NCI-H128 (cell line): ENCODE results near the gene B2M.
"Not testable (repeated sequence)": the region's sequence is repeated elsewhere in the genome, so short reads cannot be mapped to it uniquely, and the experiment has no call there.

Experiments used
- DNase-seq: peaks from one replicate; lab custom pipeline; 2025; ENCODE audit not compliant: unreplicated experiment; lab: John Stamatoyannopoulos, UW

Gene B2M

DNA sequence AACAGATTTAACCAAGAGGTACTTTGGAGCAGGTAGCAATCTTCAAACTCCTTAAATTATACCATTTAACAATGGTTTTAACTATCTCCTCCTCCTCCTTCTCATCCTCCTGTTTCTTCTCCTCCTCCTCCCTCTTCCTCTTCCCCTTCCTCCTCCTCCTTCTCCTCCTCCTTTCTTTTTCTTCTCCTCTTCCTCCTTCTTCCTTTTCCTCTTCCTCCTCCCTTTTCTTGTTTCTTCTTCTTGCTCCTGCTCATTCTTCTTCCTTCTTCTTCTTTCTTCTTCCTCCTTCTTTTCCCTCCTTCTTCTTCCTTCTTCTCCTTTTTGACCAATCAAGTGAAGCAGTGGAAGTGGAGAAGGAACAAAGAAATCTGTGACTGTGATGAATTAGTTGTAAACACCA lies 14.3 kb upstream of the B2M start:
- no peak for DNase-seq

- DNase-seq: no peak
These were observed 12.7 kb upstream of the B2M start for GRCh38 chr15:44698641-44699040.

- DNase-seq: not testable (repeated sequence)
These were observed 10.6 kb upstream of the B2M start for GRCh38 chr15:44700676-44701075.

GRCh38 chr15:44705986-44706385 lies 5.3 kb upstream of the B2M start:
- no peak for DNase-seq

DNA sequence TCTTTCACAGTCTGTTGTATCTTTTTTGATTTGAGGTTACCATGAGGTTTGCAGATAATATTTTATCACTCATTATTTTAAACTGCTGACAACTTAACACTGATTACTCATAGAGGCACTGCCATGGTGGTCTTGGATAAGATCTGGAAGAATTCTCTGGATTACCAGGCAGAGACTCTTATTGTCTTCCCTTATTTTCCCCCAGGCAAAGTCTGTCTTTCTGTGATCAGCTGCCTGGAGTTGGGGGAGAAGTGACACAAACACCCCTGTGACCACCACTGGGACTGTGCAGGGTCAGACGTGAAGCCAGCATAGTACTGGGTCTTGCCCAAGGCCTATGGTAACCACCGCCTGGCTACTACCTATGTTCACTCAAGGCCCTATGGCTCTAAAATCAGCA lies 4.9 kb upstream of the B2M start:
- no peak for DNase-seq

DNA sequence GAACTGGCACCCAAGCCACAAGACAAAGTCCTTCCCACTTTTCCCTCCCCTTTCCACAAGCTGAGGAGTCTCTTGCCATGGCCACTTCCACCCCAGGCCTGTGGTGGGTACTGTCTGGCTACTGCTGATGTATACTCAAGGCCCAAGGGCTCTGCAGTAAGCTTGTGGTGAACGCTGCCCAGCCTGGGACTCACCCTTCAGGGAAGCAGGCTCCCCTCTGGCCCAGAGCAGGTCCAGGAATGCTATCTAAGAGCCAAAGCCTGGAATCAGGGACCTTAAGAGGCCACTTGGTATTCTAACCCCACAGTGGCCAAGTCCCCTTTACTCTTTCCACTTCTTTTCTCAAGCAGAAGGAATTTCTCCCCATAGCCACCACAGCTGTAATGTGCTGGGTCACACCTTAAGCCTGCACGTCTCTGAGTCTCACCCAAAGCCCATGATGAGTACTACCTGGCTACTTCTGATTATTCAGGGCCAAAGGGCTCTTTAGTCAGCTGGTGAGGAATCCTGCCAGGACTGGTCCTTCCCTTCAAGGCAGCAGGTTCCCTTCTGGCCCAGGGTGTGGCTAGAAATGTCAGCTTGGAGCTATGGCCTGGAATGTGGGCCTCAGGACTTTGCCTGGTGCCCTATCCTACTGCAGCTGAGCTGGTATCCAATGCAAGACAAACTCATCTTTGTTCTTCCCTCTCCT lies 4.2 kb upstream of the B2M start:
- no peak for DNase-seq

DNA sequence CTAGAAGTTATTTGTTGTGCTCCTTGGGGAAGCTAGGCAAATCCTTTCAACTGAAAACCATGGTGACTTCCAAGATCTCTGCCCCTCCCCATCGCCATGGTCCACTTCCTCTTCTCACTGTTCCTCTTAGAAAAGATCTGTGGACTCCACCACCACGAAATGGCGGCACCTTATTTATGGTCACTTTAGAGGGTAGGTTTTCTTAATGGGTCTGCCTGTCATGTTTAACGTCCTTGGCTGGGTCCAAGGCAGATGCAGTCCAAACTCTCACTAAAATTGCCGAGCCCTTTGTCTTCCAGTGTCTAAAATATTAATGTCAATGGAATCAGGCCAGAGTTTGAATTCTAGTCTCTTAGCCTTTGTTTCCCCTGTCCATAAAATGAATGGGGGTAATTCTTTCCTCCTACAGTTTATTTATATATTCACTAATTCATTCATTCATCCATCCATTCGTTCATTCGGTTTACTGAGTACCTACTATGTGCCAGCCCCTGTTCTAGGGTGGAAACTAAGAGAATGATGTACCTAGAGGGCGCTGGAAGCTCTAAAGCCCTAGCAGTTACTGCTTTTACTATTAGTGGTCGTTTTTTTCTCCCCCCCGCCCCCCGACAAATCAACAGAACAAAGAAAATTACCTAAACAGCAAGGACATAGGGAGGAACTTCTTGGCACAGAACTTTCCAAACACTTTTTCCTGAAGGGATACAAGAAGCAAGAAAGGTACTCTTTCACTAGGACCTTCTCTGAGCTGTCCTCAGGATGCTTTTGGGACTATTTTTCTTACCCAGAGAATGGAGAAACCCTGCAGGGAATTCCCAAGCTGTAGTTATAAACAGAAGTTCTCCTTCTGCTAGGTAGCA lies 851 bp upstream of the B2M start:
- no peak for DNase-seq

DNA sequence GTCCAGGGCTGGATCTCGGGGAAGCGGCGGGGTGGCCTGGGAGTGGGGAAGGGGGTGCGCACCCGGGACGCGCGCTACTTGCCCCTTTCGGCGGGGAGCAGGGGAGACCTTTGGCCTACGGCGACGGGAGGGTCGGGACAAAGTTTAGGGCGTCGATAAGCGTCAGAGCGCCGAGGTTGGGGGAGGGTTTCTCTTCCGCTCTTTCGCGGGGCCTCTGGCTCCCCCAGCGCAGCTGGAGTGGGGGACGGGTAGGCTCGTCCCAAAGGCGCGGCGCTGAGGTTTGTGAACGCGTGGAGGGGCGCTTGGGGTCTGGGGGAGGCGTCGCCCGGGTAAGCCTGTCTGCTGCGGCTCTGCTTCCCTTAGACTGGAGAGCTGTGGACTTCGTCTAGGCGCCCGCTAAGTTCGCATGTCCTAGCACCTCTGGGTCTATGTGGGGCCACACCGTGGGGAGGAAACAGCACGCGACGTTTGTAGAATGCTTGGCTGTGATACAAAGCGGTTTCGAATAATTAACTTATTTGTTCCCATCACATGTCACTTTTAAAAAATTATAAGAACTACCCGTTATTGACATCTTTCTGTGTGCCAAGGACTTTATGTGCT lies 527 bp downstream of the B2M start:
- DNase-seq: no peak

DNA sequence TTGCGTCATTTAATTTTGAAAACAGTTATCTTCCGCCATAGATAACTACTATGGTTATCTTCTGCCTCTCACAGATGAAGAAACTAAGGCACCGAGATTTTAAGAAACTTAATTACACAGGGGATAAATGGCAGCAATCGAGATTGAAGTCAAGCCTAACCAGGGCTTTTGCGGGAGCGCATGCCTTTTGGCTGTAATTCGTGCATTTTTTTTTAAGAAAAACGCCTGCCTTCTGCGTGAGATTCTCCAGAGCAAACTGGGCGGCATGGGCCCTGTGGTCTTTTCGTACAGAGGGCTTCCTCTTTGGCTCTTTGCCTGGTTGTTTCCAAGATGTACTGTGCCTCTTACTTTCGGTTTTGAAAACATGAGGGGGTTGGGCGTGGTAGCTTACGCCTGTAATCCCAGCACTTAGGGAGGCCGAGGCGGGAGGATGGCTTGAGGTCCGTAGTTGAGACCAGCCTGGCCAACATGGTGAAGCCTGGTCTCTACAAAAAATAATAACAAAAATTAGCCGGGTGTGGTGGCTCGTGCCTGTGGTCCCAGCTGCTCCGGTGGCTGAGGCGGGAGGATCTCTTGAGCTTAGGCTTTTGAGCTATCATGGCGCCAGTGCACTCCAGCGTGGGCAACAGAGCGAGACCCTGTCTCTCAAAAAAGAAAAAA lies 1.2 kb downstream of the B2M start:
- DNase-seq: no peak

DNA sequence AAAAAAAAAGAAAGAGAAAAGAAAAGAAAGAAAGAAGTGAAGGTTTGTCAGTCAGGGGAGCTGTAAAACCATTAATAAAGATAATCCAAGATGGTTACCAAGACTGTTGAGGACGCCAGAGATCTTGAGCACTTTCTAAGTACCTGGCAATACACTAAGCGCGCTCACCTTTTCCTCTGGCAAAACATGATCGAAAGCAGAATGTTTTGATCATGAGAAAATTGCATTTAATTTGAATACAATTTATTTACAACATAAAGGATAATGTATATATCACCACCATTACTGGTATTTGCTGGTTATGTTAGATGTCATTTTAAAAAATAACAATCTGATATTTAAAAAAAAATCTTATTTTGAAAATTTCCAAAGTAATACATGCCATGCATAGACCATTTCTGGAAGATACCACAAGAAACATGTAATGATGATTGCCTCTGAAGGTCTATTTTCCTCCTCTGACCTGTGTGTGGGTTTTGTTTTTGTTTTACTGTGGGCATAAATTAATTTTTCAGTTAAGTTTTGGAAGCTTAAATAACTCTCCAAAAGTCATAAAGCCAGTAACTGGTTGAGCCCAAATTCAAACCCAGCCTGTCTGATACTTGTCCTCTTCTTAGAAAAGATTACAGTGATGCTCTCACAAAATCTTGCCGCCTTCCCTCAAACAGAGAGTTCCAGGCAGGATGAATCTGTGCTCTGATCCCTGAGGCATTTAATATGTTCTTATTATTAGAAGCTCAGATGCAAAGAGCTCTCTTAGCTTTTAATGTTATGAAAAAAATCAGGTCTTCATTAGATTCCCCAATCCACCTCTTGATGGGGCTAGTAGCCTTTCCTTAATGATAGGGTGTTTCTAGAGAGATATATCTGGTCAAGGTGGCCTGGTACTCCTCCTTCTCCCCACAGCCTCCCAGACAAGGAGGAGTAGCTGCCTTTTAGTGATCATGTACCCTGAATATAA lies 2.0 kb downstream of the B2M start:
- no peak for DNase-seq

DNA sequence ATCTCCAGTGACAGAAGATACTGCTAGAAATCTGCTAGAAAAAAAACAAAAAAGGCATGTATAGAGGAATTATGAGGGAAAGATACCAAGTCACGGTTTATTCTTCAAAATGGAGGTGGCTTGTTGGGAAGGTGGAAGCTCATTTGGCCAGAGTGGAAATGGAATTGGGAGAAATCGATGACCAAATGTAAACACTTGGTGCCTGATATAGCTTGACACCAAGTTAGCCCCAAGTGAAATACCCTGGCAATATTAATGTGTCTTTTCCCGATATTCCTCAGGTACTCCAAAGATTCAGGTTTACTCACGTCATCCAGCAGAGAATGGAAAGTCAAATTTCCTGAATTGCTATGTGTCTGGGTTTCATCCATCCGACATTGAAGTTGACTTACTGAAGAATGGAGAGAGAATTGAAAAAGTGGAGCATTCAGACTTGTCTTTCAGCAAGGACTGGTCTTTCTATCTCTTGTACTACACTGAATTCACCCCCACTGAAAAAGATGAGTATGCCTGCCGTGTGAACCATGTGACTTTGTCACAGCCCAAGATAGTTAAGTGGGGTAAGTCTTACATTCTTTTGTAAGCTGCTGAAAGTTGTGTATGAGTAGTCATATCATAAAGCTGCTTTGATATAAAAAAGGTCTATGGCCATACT lies 4.0 kb downstream of the B2M start:
- no peak for DNase-seq

GRCh38 chr15:44715797-44716334 lies 4.5 kb downstream of the B2M start:
- no peak for DNase-seq

DNA sequence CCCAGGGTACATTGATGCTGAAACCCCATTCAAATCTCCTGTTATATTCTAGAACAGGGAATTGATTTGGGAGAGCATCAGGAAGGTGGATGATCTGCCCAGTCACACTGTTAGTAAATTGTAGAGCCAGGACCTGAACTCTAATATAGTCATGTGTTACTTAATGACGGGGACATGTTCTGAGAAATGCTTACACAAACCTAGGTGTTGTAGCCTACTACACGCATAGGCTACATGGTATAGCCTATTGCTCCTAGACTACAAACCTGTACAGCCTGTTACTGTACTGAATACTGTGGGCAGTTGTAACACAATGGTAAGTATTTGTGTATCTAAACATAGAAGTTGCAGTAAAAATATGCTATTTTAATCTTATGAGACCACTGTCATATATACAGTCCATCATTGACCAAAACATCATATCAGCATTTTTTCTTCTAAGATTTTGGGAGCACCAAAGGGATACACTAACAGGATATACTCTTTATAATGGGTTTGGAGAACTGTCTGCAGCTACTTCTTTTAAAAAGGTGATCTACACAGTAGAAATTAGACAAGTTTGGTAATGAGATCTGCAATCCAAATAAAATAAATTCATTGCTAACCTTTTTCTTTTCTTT lies 5.8 kb downstream of the B2M start:
- no peak for DNase-seq

GRCh38 chr15:44718180-44718926 lies 7.0 kb downstream of the B2M start:
- DNase-seq: no peak

- no peak for DNase-seq
These were observed 7.6 kb downstream of the B2M start for GRCh38 chr15:44718927-44719292.

GRCh38 chr15:44719293-44719999 lies 8.1 kb downstream of the B2M start:
- DNase-seq: no peak

DNA sequence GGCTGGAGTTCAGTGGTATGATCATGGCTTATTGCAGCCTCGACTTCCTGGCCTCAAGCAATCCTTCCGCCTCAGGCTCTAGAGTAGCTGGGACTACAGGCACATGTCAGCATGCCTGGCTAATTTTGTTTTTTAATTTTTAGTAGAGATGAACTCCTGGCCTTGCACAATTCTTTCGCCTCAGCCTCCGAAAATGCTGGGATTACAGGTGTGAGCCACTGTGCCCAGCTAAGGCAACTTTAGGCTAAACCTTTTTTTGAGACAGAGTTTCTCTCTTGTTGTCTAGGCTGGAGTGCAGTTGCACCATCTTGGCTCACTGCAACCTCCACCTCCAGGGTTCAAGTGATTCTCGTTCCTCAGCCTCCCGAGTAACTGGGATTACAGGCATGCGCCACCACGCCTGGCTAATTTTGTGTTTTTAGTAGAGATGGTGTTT lies 8.7 kb downstream of the B2M start:
- DNase-seq: not testable (repeated sequence)
